Measurements from ENCODE around the gene RPH3AL. TPM values are rescaled to one million over a fixed set of nuclear protein-coding genes. Genes with fewer than 3 reads are reported as not detected.

The RPH3AL gene
- total and polyA plus RNA-seq, 3 donors from 2014 or later: 4.4 to 13.5 (median 6.5) TPM

GRCh38 chr17:292016-292415 is 60.6 kb downstream of the RPH3AL start:
- no peaks in the 10 kb centered on the region for H3K36me3 ChIP-seq (ENCODE audit: low read depth, missing control alignments)
- no peak overlapping the region for H3K4me3 ChIP-seq
- H3K4me1 ChIP-seq: no peaks in the 10 kb centered on the region
- WGBS, 2 donors: 94% methylated on average over 7 to 10 of the region's 10 CpGs
- TF ChIP-seq POLR2A (IDR thresholded peaks at IDR 0.05): no peak
- no peak for TF ChIP-seq CTCF (IDR thresholded peaks at IDR 0.05)
- H3K27ac ChIP-seq: no peak overlapping the region
- no peak for DNase-seq
- intact Hi-C loops (cut with DNase I; ENCODE audit: low total_unique reads): no loop called here
- no peaks in the 10 kb centered on the region for H3K9me3 ChIP-seq
- no peaks in the 10 kb centered on the region for H3K27me3 ChIP-seq

GRCh38 chr17:291587-291986 is 61.0 kb downstream of the RPH3AL start:
- WGBS, 2 donors: 88 to 93% methylated on average over 7 of the region's 7 CpGs
- intact Hi-C loops (cut with DNase I; ENCODE audit: low total_unique reads): no loop called here
- no peak for DNase-seq

GRCh38 chr17:290626-291025 is 62.0 kb downstream of the RPH3AL start:
- Histone ChIP-seq H3K9me3 (no peaks in the 10 kb centered on the region), H3K27me3 (no peaks in the 10 kb centered on the region), H3K4me3 (no peak overlapping the region), H3K4me1 (no peaks in the 10 kb centered on the region), H3K36me3 (ENCODE audit: low read depth, missing control alignments) (no peaks in the 10 kb centered on the region), H3K27ac (no peak overlapping the region)
- intact Hi-C loops (cut with DNase I; ENCODE audit: low total_unique reads): no loop called here
- 93% methylated on average over 15 to 18 of the region's 18 CpGs for WGBS, 2 donors
- no peak for DNase-seq
- TF ChIP-seq POLR2A (IDR thresholded peaks at IDR 0.05): no peak
- TF ChIP-seq CTCF (IDR thresholded peaks at IDR 0.05): no peak

More at GRCh38 chr17:291587-291986, 61.0 kb downstream of the RPH3AL start:
- Histone ChIP-seq H3K4me3 (no peak overlapping the region), H3K27ac (no peak overlapping the region), H3K9me3 (no peaks in the 10 kb centered on the region), H3K27me3 (no peaks in the 10 kb centered on the region), H3K36me3 (ENCODE audit: low read depth, missing control alignments) (no peaks in the 10 kb centered on the region), H3K4me1 (no peaks in the 10 kb centered on the region)
- TF ChIP-seq POLR2A (IDR thresholded peaks at IDR 0.05) (no peak), CTCF (IDR thresholded peaks at IDR 0.05) (no peak)

GRCh38 chr17:290121-290521 is 62.5 kb downstream of the RPH3AL start:
- no peaks in the 10 kb centered on the region for H3K4me1 ChIP-seq
- no peak overlapping the region for H3K4me3 ChIP-seq
- H3K27ac ChIP-seq: no peak overlapping the region
- 94 to 98% methylated on average over 20 to 21 of the region's 21 CpGs for WGBS, 2 donors
- H3K36me3 ChIP-seq (ENCODE audit: low read depth, missing control alignments): no peaks in the 10 kb centered on the region
- no peaks in the 10 kb centered on the region for H3K9me3 ChIP-seq
- TF ChIP-seq POLR2A (IDR thresholded peaks at IDR 0.05) (no peak), CTCF (IDR thresholded peaks at IDR 0.05) (no peak)
- intact Hi-C loops (cut with DNase I; ENCODE audit: low total_unique reads): no loop called here
- no peaks in the 10 kb centered on the region for H3K27me3 ChIP-seq
- DNase-seq: no peak

DNA sequence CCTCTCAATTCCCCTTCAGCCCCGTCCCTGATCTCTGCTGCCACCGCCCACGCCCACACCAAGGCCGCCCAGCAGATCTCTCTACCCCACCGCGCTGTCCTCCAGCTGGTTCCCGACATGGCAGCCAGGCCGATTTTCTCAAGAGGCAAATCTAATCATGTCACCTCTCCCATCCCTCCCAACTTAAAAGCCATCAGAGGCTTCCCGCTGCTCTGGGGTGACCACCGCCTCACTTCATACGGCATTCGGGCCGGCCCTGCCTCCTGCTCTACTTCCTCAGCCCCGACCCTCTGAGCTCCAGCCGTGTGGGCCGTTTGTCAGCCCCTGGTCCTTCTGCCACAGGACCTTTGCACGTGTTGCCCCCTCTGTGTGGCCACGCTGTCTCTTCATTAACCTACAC is 63.2 kb downstream of the RPH3AL start:
- H3K27ac ChIP-seq: no peak overlapping the region
- H3K4me3 ChIP-seq: no peak overlapping the region
- intact Hi-C loops (cut with DNase I; ENCODE audit: low total_unique reads): no loop called here
- no peaks in the 10 kb centered on the region for H3K9me3 ChIP-seq
- no peak for DNase-seq
- no peaks in the 10 kb centered on the region for H3K4me1 ChIP-seq
- TF ChIP-seq POLR2A (IDR thresholded peaks at IDR 0.05): no peak
- no peak for TF ChIP-seq CTCF (IDR thresholded peaks at IDR 0.05)
- H3K27me3 ChIP-seq: no peaks in the 10 kb centered on the region
- 87 to 89% methylated on average over 18 of the region's 18 CpGs for WGBS, 2 donors
- H3K36me3 ChIP-seq (ENCODE audit: low read depth, missing control alignments): no peaks in the 10 kb centered on the region

All from testis (tissue), 3 donors.